T-cell (primary cell): ENCODE data around the gene ABCF3. TPM values are rescaled to one million over a fixed set of nuclear protein-coding genes. Genes with fewer than 3 reads are reported as not detected.

Experiments used
- ATAC-seq, 4 experiments: fragments of 200-7000 bp in 3 of 4; fragments of 150-1000 bp in 1 of 4; cut with Tn5 transposase; replicated peaks in 1 of 4; 1 replicate in 3 of 4; 2 replicates in 1 of 4; pipeline ENCODE4 v1.10.0; 2021; ENCODE audit warnings: moderate library complexity in 3 of 4, mild to moderate bottlenecking in 2 of 4, moderate number of reproducible peaks in 1 of 4
- CTCF ChIA-PET, 2 donors: fragments of 300-600 bp; sonication (Branson Sonifier 250); formaldehyde crosslinking; loops; one replicate each; lab custom pipeline; 2022; ENCODE audit warnings: antibody characterized with exemption in 2 of 2; lab: Charles Lee
- POLR2A ChIA-PET, 2 donors: fragments of 300-600 bp; sonication (Branson Sonifier 250); formaldehyde crosslinking; loops; one replicate each; lab custom pipeline; 2022; ENCODE audit warnings: antibody characterized with exemption in 2 of 2; lab: Charles Lee
- DNase-seq, 35 experiments: peaks; one replicate each; pipeline versions ENCODE4 v3.0.0 to v3.0.0-alpha.2; 2013 to 2023
- H3K27ac ChIP-seq: one replicate; pipeline ENCODE4 v1.5.1; 2013; ENCODE audit warnings: low read length
- H3K27me3 ChIP-seq, 2 experiments: replicated peaks in 1 of 2; 1 replicate in 1 of 2; 2 replicates in 1 of 2; pipeline versions ENCODE4 v1.6.1 to v1.7.0; 2013; ENCODE audit warnings: low read length in 1 of 2, mixed read lengths in 1 of 2; ENCODE audit not compliant: control insufficient read depth in 2 of 2, insufficient read depth in 2 of 2; ENCODE audit errors: extremely low read depth in 1 of 2
- H3K36me3 ChIP-seq, 2 donors: 1 replicate in 1 of 2; 2 replicates in 1 of 2; pipeline versions ENCODE4 v1.6.1 to v1.7.0; 2013; ENCODE audit warnings: low read length in 1 of 2; ENCODE audit not compliant: control insufficient read depth in 2 of 2, insufficient read depth in 1 of 2; ENCODE audit errors: extremely low read depth in 1 of 2
- H3K4me1 ChIP-seq, 2 experiments: 1 replicate in 1 of 2; 2 replicates in 1 of 2; pipeline versions ENCODE4 v1.6.1 to v1.7.0; 2013; ENCODE audit warnings: low read length in 2 of 2, mixed read lengths in 1 of 2; ENCODE audit not compliant: insufficient read depth in 2 of 2, control insufficient read depth in 1 of 2; ENCODE audit errors: extremely low read depth in 1 of 2
- H3K4me3 ChIP-seq, 2 donors: 1 replicate in 1 of 2; 2 replicates in 1 of 2; pipeline versions ENCODE4 v1.5.1 to v1.7.0; 2013; ENCODE audit warnings: mild to moderate bottlenecking in 2 of 2, low read length in 1 of 2, moderate library complexity in 1 of 2; ENCODE audit not compliant: control insufficient read depth in 1 of 2; ENCODE audit errors: extremely low read depth in 1 of 2
- H3K9me3 ChIP-seq: 2 replicates; pipeline ENCODE4 v1.7.0; 2013
- H3K27ac Mint-ChIP-seq, 2 donors: one replicate each; pipeline ENCODE4 v1.8.0; 2020 to 2021; ENCODE audit warnings: mild to moderate bottlenecking in 2 of 2, mixed read lengths in 2 of 2
- H3K27me3 Mint-ChIP-seq, 2 donors: one replicate each; pipeline ENCODE4 v1.8.0; 2021 to 2022; ENCODE audit warnings: mixed read lengths in 2 of 2
- H3K36me3 Mint-ChIP-seq: one replicate; pipeline ENCODE4 v1.8.0; 2021; ENCODE audit warnings: mixed read lengths
- H3K4me1 Mint-ChIP-seq, 3 donors: one replicate each; pipeline ENCODE4 v1.8.0; 2020 to 2022; ENCODE audit warnings: mixed read lengths in 3 of 3, mild to moderate bottlenecking in 1 of 3
- H3K4me3 Mint-ChIP-seq, 3 donors: one replicate each; pipeline ENCODE4 v1.8.0; 2020 to 2022; ENCODE audit warnings: mild to moderate bottlenecking in 3 of 3, mixed read lengths in 3 of 3, moderate library complexity in 3 of 3
- H3K9me3 Mint-ChIP-seq, 3 donors: one replicate each; pipeline ENCODE4 v1.8.0; 2020 to 2022; ENCODE audit warnings: mixed read lengths in 3 of 3
- WGBS: methylation state at CpG from one replicate; pipeline ENCODE4 v1.1.5; 2013; ENCODE audit warnings: missing lambda C conversion rate; ENCODE audit not compliant: insufficient coverage; 5-methylcytosine and 5-hydroxymethylcytosine counted together
- total RNA-seq, 35 experiments: library from RNA in 6 of 35; stranded (reverse) in 6 of 35; fragments of 120-200 nt in 1 of 35; gene quantifications; one replicate each; pipeline versions ENCODE4 v1.2.1 to v1.2.4 and lab custom pipeline; 2013 to 2026

The ABCF3 gene
- total RNA-seq, 5 donors from 2014 or later (not counting 1 experiment from before 2014, with no cell fraction given) = 112 to 145 (median 125) TPM

DNA sequence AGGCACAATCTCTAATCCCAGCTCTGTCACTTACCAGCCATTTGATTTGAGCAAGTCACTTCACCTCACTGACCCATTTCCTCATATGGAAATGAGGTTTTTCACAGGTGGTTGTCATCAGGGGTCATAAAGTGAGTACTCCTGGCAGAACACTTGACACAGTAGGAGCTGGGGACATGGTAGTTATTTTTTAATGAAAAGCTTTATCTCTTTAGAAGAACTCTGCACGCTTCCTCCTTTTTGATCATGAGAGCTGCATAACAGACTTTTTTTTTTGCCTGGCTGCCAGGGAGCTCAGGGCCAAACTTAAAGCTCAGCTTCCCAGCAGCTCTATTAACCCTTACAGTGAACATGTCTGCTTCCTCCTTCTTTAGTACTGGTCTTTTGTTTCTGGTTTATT lies 51.8 kb downstream of the ABCF3 start:
- WGBS = 50% methylated on average over 1 of the region's 1 CpG
- POLR2A ChIA-PET = no interaction called here
- Histone ChIP-seq H3K4me1 (no peaks in the 10 kb centered on the region), H3K36me3 (peaks cover 5 to 9% of the 10 kb centered on the region in 2 donors), H3K27ac (no peak overlapping the region), H3K27me3 (peaks cover 1 to 22% of the 10 kb centered on the region in 2 experiments), H3K4me3 (no peak overlapping the region), H3K9me3 (no peaks in the 10 kb centered on the region)
- ATAC-seq = no peak
- peaks cover 0 to 10% (median 0%) of the 10 kb centered on the region in 3 donors for H3K4me1 Mint-ChIP-seq
- H3K4me3 Mint-ChIP-seq = no peak overlapping the region
- no peak overlapping the region for H3K27ac Mint-ChIP-seq
- H3K27me3 Mint-ChIP-seq = peaks cover 0 to 2% of the 10 kb centered on the region in 2 donors
- CTCF ChIA-PET = interaction anchor here in 1 of 2 donors (0.6 kb wide), 2 partner anchors 8 to 10 kb away, joined by 3 read pairs; no protein-coding TSS in a partner anchor
- H3K9me3 Mint-ChIP-seq = no peaks in the 10 kb centered on the region
- peaks cover 8% of the 10 kb centered on the region for H3K36me3 Mint-ChIP-seq
- DNase-seq = no peak

DNA sequence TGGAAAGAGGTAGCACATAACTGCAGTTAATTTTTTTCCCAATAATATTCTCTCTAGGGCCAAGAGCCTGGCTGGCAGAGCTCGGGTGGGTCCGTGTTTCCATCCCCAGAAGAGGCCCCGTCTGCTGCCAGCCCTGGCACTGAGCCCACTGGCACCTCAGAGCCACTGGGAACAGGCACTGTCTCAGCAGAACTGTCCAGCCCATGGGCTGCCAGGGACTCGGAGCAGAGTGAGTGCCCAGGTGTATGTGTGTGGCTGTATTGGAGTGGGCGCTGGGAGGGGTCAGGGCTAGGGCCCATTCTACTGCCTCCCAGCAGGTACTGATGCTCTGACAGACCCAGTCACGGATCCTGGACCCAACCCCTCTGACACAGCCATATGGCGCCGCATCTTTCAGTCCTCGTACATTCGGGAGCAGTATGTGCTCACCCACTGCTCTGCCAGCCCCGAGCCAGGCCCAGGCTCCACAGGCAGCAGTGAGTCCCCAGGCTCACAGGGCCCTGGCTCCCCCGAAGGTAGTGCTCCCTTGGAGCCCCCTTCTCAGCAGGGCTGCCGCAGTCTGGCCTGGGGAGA lies 52.3 kb downstream of the ABCF3 start:
- ChIA-PET POLR2A (no interaction called here), CTCF (interaction anchor here in 1 of 2 donors (0.6 kb wide), 2 partner anchors 8 to 11 kb away, joined by 3 read pairs; no protein-coding TSS in a partner anchor)
- no peaks in the 10 kb centered on the region for H3K9me3 ChIP-seq
- H3K27me3 ChIP-seq = peaks cover 0 to 18% of the 10 kb centered on the region in 2 experiments
- no peak overlapping the region for H3K27ac ChIP-seq
- H3K4me1 ChIP-seq = no peaks in the 10 kb centered on the region
- ATAC-seq (no peak), DNase-seq (no peak)
- no peaks in the 10 kb centered on the region for H3K27me3 Mint-ChIP-seq
- H3K4me3 Mint-ChIP-seq = no peak overlapping the region
- WGBS = 80% methylated on average over 10 of the region's 13 CpGs
- H3K36me3 Mint-ChIP-seq = peaks cover 13% of the 10 kb centered on the region
- H3K36me3 ChIP-seq = peaks cover 7 to 14% of the 10 kb centered on the region in 2 donors
- no peaks in the 10 kb centered on the region for H3K9me3 Mint-ChIP-seq
- H3K4me3 ChIP-seq = no peak overlapping the region
- peaks cover 0 to 10% (median 0%) of the 10 kb centered on the region in 3 donors for H3K4me1 Mint-ChIP-seq
- H3K27ac Mint-ChIP-seq = no peak overlapping the region

DNA sequence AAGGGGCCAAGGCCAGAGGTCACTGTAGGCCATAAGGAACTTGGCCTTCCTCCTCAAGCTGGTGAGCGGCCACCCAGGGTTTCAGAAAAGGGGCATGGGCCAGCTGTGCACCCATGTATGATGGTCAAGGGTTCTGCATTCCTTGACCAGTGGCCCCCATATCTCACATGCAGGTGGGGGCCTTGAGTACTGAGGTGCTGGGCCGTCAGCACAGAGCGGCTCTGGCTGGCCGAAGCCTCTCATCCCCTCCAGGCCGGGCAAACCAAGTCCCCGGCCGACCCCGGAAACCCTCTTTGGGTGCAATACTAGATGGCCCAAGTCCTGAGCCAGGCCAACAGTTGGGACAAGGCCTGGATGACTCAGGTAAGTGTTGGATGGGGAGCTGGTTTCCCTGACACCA lies 53.2 kb downstream of the ABCF3 start:
- Histone ChIP-seq H3K36me3 (peaks cover 11 to 23% of the 10 kb centered on the region in 2 donors), H3K27ac (no peak overlapping the region), H3K27me3 (peaks cover 0 to 9% of the 10 kb centered on the region in 2 experiments), H3K9me3 (no peaks in the 10 kb centered on the region), H3K4me3 (no peak overlapping the region), H3K4me1 (no peaks in the 10 kb centered on the region)
- ChIA-PET POLR2A (no interaction called here), CTCF (interaction anchor here in 1 of 2 donors (2.1 kb wide), 1 partner anchor 12 kb away, joined by 8 read pairs; no protein-coding TSS in a partner anchor)
- H3K4me3 Mint-ChIP-seq = no peak overlapping the region
- no peak overlapping the region for H3K27ac Mint-ChIP-seq
- H3K9me3 Mint-ChIP-seq = no peaks in the 10 kb centered on the region
- DNase-seq = no peak
- no peak for ATAC-seq
- 89% methylated on average over 8 of the region's 8 CpGs for WGBS
- peaks cover 14% of the 10 kb centered on the region for H3K36me3 Mint-ChIP-seq
- peaks cover 0 to 10% (median 0%) of the 10 kb centered on the region in 3 donors for H3K4me1 Mint-ChIP-seq
- no peaks in the 10 kb centered on the region for H3K27me3 Mint-ChIP-seq

DNA sequence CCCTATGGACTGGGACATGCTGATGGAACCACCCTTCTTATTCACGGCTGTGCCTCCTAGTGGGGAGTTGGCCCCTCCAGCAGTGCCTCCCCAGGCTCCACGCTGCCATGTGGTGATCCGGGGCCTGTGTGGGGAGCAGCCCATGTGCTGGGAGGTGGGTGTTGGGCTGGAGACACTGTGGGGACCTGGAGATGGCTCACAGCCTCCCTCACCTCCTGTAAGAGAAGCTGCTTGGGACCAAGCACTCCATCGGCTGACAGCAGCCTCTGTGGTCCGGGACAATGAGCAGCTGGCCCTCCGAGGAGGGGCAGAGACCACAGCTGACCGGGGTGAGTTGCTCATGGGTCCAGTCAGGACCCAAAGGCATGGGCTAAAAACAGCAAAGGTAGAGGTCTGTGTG lies 53.7 kb downstream of the ABCF3 start:
- no peak for ATAC-seq
- 81% methylated on average over 4 of the region's 7 CpGs for WGBS
- Mint-ChIP-seq H3K4me3 (no peak overlapping the region), H3K4me1 (peaks cover 0 to 10% (median 0%) of the 10 kb centered on the region in 3 donors), H3K36me3 (peaks cover 18% of the 10 kb centered on the region), H3K9me3 (no peaks in the 10 kb centered on the region), H3K27me3 (no peaks in the 10 kb centered on the region), H3K27ac (no peak overlapping the region)
- DNase-seq = no peak
- no peaks in the 10 kb centered on the region for H3K4me1 ChIP-seq
- peaks cover 0 to 7% of the 10 kb centered on the region in 2 experiments for H3K27me3 ChIP-seq
- H3K9me3 ChIP-seq = no peaks in the 10 kb centered on the region
- peaks cover 11 to 28% of the 10 kb centered on the region in 2 donors for H3K36me3 ChIP-seq
- POLR2A ChIA-PET = no interaction called here
- CTCF ChIA-PET = interaction anchor here in 1 of 2 donors (2.1 kb wide), 1 partner anchor 13 kb away, joined by 8 read pairs; no protein-coding TSS in a partner anchor
- no peak overlapping the region for H3K4me3 ChIP-seq
- H3K27ac ChIP-seq = no peak overlapping the region

DNA sequence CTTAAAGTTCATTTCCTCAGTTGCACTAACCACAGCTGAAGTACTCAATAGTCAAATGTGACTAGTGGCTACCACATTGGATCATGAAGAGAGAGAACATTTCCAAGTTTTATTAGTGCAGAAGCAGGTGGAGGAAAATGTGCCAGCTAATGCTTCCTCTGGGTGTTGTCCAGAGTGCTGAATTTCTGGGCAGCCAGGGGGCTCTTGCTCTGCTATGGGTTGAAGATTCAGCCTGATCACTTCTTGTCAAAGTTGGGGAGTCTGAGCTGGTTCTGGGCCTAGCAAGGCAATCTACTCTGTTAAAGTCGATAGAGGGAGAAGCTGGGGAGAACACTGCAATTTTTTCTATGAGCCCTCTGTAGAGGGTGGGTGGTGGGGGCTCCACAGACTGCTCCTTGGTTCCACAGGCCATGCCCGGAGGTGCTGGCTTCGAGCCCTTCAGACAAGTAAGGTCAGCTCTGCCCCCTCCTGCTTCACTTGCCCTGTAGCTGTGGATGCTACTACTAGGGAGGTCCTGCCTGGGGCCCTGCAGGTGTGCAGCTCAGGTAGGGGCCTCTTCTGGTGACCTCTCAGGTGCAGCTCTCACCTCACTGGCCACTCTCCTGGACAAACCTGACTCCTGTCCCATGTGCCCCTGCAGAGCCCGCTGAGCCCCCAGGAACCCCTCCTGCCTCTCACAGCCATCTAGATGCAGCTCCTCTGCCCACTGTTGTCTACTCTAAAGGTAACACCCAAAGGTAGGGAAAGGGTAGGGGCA lies 54.6 kb downstream of the ABCF3 start:
- ATAC-seq (peak in 2 of 4 experiments; percentile 24 to 35), DNase-seq (peak in 2 of 35 experiments; percentile 6 to 22)
- Mint-ChIP-seq H3K4me3 (no peak overlapping the region), H3K27me3 (no peaks in the 10 kb centered on the region), H3K4me1 (peaks cover 0 to 15% (median 0%) of the 10 kb centered on the region in 3 donors), H3K9me3 (no peaks in the 10 kb centered on the region), H3K27ac (no peak overlapping the region), H3K36me3 (peaks cover 24% of the 10 kb centered on the region)
- Histone ChIP-seq H3K27me3 (peaks cover 0 to 7% of the 10 kb centered on the region in 2 experiments), H3K4me1 (no peaks in the 10 kb centered on the region), H3K9me3 (no peaks in the 10 kb centered on the region), H3K27ac (no peak overlapping the region), H3K4me3 (no peak overlapping the region), H3K36me3 (peaks cover 11 to 36% of the 10 kb centered on the region in 2 donors)
- ChIA-PET CTCF (interaction anchor here in 1 of 2 donors (2.1 kb wide), 1 partner anchor 14 kb away, joined by 8 read pairs; no protein-coding TSS in a partner anchor), POLR2A (no interaction called here)
- WGBS = 57% methylated on average over 1 of the region's 4 CpGs

DNA sequence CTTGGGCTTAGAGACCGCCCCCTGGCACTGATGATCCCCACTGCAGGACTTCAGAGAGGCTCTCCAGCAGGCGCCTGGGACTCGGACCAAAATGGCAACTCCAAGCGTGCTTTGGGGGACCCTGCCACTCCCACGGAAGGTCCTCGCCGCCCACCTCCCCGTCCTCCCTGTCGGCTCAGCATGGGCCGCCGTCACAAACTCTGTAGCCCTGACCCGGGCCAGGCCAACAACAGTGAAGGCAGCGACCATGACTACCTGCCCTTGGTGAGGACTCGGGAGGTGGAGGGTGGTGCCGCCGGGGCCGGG lies 55.1 kb downstream of the ABCF3 start:
- 82% methylated on average over 17 of the region's 17 CpGs for WGBS
- Mint-ChIP-seq H3K36me3 (peaks cover 29% of the 10 kb centered on the region), H3K4me1 (peaks cover 0 to 19% (median 2%) of the 10 kb centered on the region in 3 donors), H3K27ac (no peak overlapping the region), H3K27me3 (no peaks in the 10 kb centered on the region), H3K4me3 (no peak overlapping the region), H3K9me3 (no peaks in the 10 kb centered on the region)
- Histone ChIP-seq H3K36me3 (peaks cover 11 to 41% of the 10 kb centered on the region in 2 donors), H3K4me1 (no peaks in the 10 kb centered on the region), H3K9me3 (no peaks in the 10 kb centered on the region), H3K27me3 (peaks cover 0 to 7% of the 10 kb centered on the region in 2 experiments), H3K27ac (no peak overlapping the region), H3K4me3 (no peak overlapping the region)
- ATAC-seq (no peak), DNase-seq (no peak)
- CTCF ChIA-PET = interaction anchor here in 1 of 2 donors (2.1 kb wide), 1 partner anchor 14 kb away, joined by 8 read pairs; no protein-coding TSS in a partner anchor
- POLR2A ChIA-PET = no interaction called here
